T-cell (primary cell): ENCODE results near the gene RTRAF. TPM values are rescaled to one million over a fixed set of nuclear protein-coding genes. Genes with fewer than 3 reads are reported as not detected.
A peak's percentile ranks its signal among the peaks of the same experiment; 100 is the strongest.

Experiments used
- ATAC-seq, 4 experiments: fragments of 200-7000 bp in 3 of 4; fragments of 150-1000 bp in 1 of 4; cut with Tn5 transposase; replicated peaks in 1 of 4; 1 replicate in 3 of 4; 2 replicates in 1 of 4; pipeline ENCODE4 v1.10.0; 2021; ENCODE audit warnings: moderate library complexity in 3 of 4, mild to moderate bottlenecking in 2 of 4, moderate number of reproducible peaks in 1 of 4
- CTCF ChIA-PET, 2 donors: fragments of 300-600 bp; sonication (Branson Sonifier 250); formaldehyde crosslinking; loops; one replicate each; lab custom pipeline; 2022; ENCODE audit warnings: antibody characterized with exemption in 2 of 2; lab: Charles Lee
- POLR2A ChIA-PET, 2 donors: fragments of 300-600 bp; sonication (Branson Sonifier 250); formaldehyde crosslinking; loops; one replicate each; lab custom pipeline; 2022; ENCODE audit warnings: antibody characterized with exemption in 2 of 2; lab: Charles Lee
- DNase-seq, 35 experiments: peaks; one replicate each; pipeline versions ENCODE4 v3.0.0 to v3.0.0-alpha.2; 2013 to 2023
- H3K27ac ChIP-seq: one replicate; pipeline ENCODE4 v1.5.1; 2013; ENCODE audit warnings: low read length
- H3K27me3 ChIP-seq, 2 experiments: replicated peaks in 1 of 2; 1 replicate in 1 of 2; 2 replicates in 1 of 2; pipeline versions ENCODE4 v1.6.1 to v1.7.0; 2013; ENCODE audit warnings: low read length in 1 of 2, mixed read lengths in 1 of 2; ENCODE audit not compliant: control insufficient read depth in 2 of 2, insufficient read depth in 2 of 2; ENCODE audit errors: extremely low read depth in 1 of 2
- H3K36me3 ChIP-seq, 2 donors: 1 replicate in 1 of 2; 2 replicates in 1 of 2; pipeline versions ENCODE4 v1.6.1 to v1.7.0; 2013; ENCODE audit warnings: low read length in 1 of 2; ENCODE audit not compliant: control insufficient read depth in 2 of 2, insufficient read depth in 1 of 2; ENCODE audit errors: extremely low read depth in 1 of 2
- H3K4me1 ChIP-seq, 2 experiments: 1 replicate in 1 of 2; 2 replicates in 1 of 2; pipeline versions ENCODE4 v1.6.1 to v1.7.0; 2013; ENCODE audit warnings: low read length in 2 of 2, mixed read lengths in 1 of 2; ENCODE audit not compliant: insufficient read depth in 2 of 2, control insufficient read depth in 1 of 2; ENCODE audit errors: extremely low read depth in 1 of 2
- H3K4me3 ChIP-seq, 2 donors: 1 replicate in 1 of 2; 2 replicates in 1 of 2; pipeline versions ENCODE4 v1.5.1 to v1.7.0; 2013; ENCODE audit warnings: mild to moderate bottlenecking in 2 of 2, low read length in 1 of 2, moderate library complexity in 1 of 2; ENCODE audit not compliant: control insufficient read depth in 1 of 2; ENCODE audit errors: extremely low read depth in 1 of 2
- H3K9me3 ChIP-seq: 2 replicates; pipeline ENCODE4 v1.7.0; 2013
- H3K27ac Mint-ChIP-seq, 2 donors: one replicate each; pipeline ENCODE4 v1.8.0; 2020 to 2021; ENCODE audit warnings: mild to moderate bottlenecking in 2 of 2, mixed read lengths in 2 of 2
- H3K27me3 Mint-ChIP-seq, 2 donors: one replicate each; pipeline ENCODE4 v1.8.0; 2021 to 2022; ENCODE audit warnings: mixed read lengths in 2 of 2
- H3K36me3 Mint-ChIP-seq: one replicate; pipeline ENCODE4 v1.8.0; 2021; ENCODE audit warnings: mixed read lengths
- H3K4me1 Mint-ChIP-seq, 3 donors: one replicate each; pipeline ENCODE4 v1.8.0; 2020 to 2022; ENCODE audit warnings: mixed read lengths in 3 of 3, mild to moderate bottlenecking in 1 of 3
- H3K4me3 Mint-ChIP-seq, 3 donors: one replicate each; pipeline ENCODE4 v1.8.0; 2020 to 2022; ENCODE audit warnings: mild to moderate bottlenecking in 3 of 3, mixed read lengths in 3 of 3, moderate library complexity in 3 of 3
- H3K9me3 Mint-ChIP-seq, 3 donors: one replicate each; pipeline ENCODE4 v1.8.0; 2020 to 2022; ENCODE audit warnings: mixed read lengths in 3 of 3
- WGBS: methylation state at CpG from one replicate; pipeline ENCODE4 v1.1.5; 2013; ENCODE audit warnings: missing lambda C conversion rate; ENCODE audit not compliant: insufficient coverage; 5-methylcytosine and 5-hydroxymethylcytosine counted together
- total RNA-seq, 35 experiments: library from RNA in 6 of 35; stranded (reverse) in 6 of 35; fragments of 120-200 nt in 1 of 35; gene quantifications; one replicate each; pipeline versions ENCODE4 v1.2.1 to v1.2.4 and lab custom pipeline; 2013 to 2026

Gene RTRAF
- total RNA-seq: 100 to 1,000 TPM in 4 of 5 donors, 10 to 100 TPM in 1; 97.4 to 139 (median 110) TPM
- total RNA-seq (2013): 154 TPM
- 92.4 to 229 (median 120) reads per million in 29 experiments for total RNA-seq (lab: John Stamatoyannopoulos, UW)

GRCh38 chr14:51989293-51990234, at the start of gene RTRAF:
Gene RTRAF, plus strand, starts transcription at chr14:51989546. Its CDS starts 94 bp downstream, at chr14:51989640.
- H3K27ac ChIP-seq: peak within 1 kb of the TSS; percentile 85
- Mint-ChIP-seq H3K27me3 (no peaks in the 10 kb centered on the region), H3K4me1 (peaks cover 45 to 49% (median 47%) of the 10 kb centered on the region in 3 donors), H3K36me3 (peaks cover 12% of the 10 kb centered on the region), H3K27ac (peak within 1 kb of the TSS; percentile 88), H3K9me3 (no peaks in the 10 kb centered on the region), H3K4me3 (peak within 1 kb of the TSS; percentile 88 to 96 (median 90))
- DNase-seq (peak; percentile 69 to 97 (median 92)), ATAC-seq (peak; percentile 96 to 99 (median 98))
- under 1% methylated on average over 67 of the region's 72 CpGs for WGBS
- H3K27me3 ChIP-seq: no peaks in the 10 kb centered on the region
- H3K36me3 ChIP-seq: peaks cover 0 to 21% of the 10 kb centered on the region in 2 donors
- H3K9me3 ChIP-seq: no peaks in the 10 kb centered on the region
- H3K4me1 ChIP-seq: peaks cover 11 to 20% of the 10 kb centered on the region in 2 experiments
- H3K4me3 ChIP-seq: peak within 1 kb of the TSS; percentile 79 to 84
- ChIA-PET POLR2A (interaction anchor here in 1 of 2 donors (0.5 kb wide), 1 partner anchor 734 kb away, joined by 4 read pairs; no protein-coding TSS in a partner anchor), CTCF (no interaction called here)

GRCh38 chr14:51939755-51940301, 49.5 kb upstream of the RTRAF start:
- Histone ChIP-seq H3K9me3 (no peaks in the 10 kb centered on the region), H3K4me3 (no peak overlapping the region), H3K36me3 (peaks cover 3 to 21% of the 10 kb centered on the region in 2 donors), H3K27me3 (no peaks in the 10 kb centered on the region), H3K27ac (no peak overlapping the region), H3K4me1 (peaks cover 0 to 26% of the 10 kb centered on the region in 2 experiments)
- no peak for ATAC-seq
- H3K27ac Mint-ChIP-seq: peak overlapping the region; percentile 12 to 72
- H3K27me3 Mint-ChIP-seq: no peaks in the 10 kb centered on the region
- ChIA-PET CTCF (no interaction called here), POLR2A (no interaction called here)
- H3K4me3 Mint-ChIP-seq: no peak overlapping the region
- DNase-seq: no peak
- H3K4me1 Mint-ChIP-seq: peaks cover 47 to 72% (median 65%) of the 10 kb centered on the region in 3 donors
- H3K36me3 Mint-ChIP-seq: peaks cover 47% of the 10 kb centered on the region
- WGBS: 94% methylated on average over 7 of the region's 10 CpGs
- peaks cover 0 to 3% (median 0%) of the 10 kb centered on the region in 3 donors for H3K9me3 Mint-ChIP-seq

GRCh38 chr14:51942971-51943370, 46.4 kb upstream of the RTRAF start:
- no peak overlapping the region for H3K4me3 ChIP-seq
- ATAC-seq (no peak), DNase-seq (no peak)
- no peaks in the 10 kb centered on the region for H3K27me3 Mint-ChIP-seq
- no peak overlapping the region for H3K4me3 Mint-ChIP-seq
- ChIA-PET POLR2A (no interaction called here), CTCF (no interaction called here)
- peaks cover 7 to 10% (median 9%) of the 10 kb centered on the region in 3 donors for H3K9me3 Mint-ChIP-seq
- no peak overlapping the region for H3K27ac ChIP-seq
- H3K9me3 ChIP-seq: peaks cover 3% of the 10 kb centered on the region
- peaks cover 0 to 16% of the 10 kb centered on the region in 2 experiments for H3K4me1 ChIP-seq
- no peaks in the 10 kb centered on the region for H3K27me3 ChIP-seq
- peaks cover 3 to 19% of the 10 kb centered on the region in 2 donors for H3K36me3 ChIP-seq
- peaks cover 69% of the 10 kb centered on the region for H3K36me3 Mint-ChIP-seq
- WGBS: no CpG with 5 or more reads among the region's 2 CpGs
- H3K27ac Mint-ChIP-seq: peak overlapping the region; percentile 7 to 72
- peaks cover 48 to 74% (median 69%) of the 10 kb centered on the region in 3 donors for H3K4me1 Mint-ChIP-seq

- ChIA-PET POLR2A (no interaction called here), CTCF (no interaction called here)
- Mint-ChIP-seq H3K27ac (peak overlapping the region; percentile 17 to 26), H3K4me3 (no peak overlapping the region), H3K9me3 (peaks cover 5 to 10% (median 9%) of the 10 kb centered on the region in 3 donors), H3K4me1 (peaks cover 30 to 52% (median 49%) of the 10 kb centered on the region in 3 donors), H3K27me3 (no peaks in the 10 kb centered on the region), H3K36me3 (peaks cover 83% of the 10 kb centered on the region)
- Histone ChIP-seq H3K27me3 (no peaks in the 10 kb centered on the region), H3K4me3 (no peak overlapping the region), H3K9me3 (peaks cover 3% of the 10 kb centered on the region), H3K36me3 (peaks cover 0 to 58% of the 10 kb centered on the region in 2 donors), H3K4me1 (peaks cover 0 to 4% of the 10 kb centered on the region in 2 experiments), H3K27ac (no peak overlapping the region)
- DNase-seq (no peak), ATAC-seq (no peak)
- WGBS: no CpG with 5 or more reads among the region's 2 CpGs
Measured at GRCh38 chr14:51950007-51950406, 39.3 kb upstream of the RTRAF start.

GRCh38 chr14:51951656-51952055, 37.7 kb upstream of the RTRAF start:
- ATAC-seq (no peak), DNase-seq (no peak)
- Histone ChIP-seq H3K27me3 (no peaks in the 10 kb centered on the region), H3K9me3 (peaks cover 2% of the 10 kb centered on the region), H3K4me3 (no peak overlapping the region), H3K27ac (no peak overlapping the region), H3K36me3 (peaks cover 0 to 70% of the 10 kb centered on the region in 2 donors), H3K4me1 (peaks cover 0 to 4% of the 10 kb centered on the region in 2 experiments)
- Mint-ChIP-seq H3K36me3 (peaks cover 82% of the 10 kb centered on the region), H3K9me3 (peaks cover under 1 to 4% (median 3%) of the 10 kb centered on the region in 3 donors), H3K27ac (peak overlapping the region in 1 of 2 donors; percentile 61), H3K4me3 (no peak overlapping the region), H3K4me1 (peaks cover 21 to 40% (median 32%) of the 10 kb centered on the region in 3 donors), H3K27me3 (no peaks in the 10 kb centered on the region)
- CTCF ChIA-PET: interaction anchor here (0.6 to 1.3 kb wide), 5 partner anchors 19 to 333 kb away, joined by 3 to 9 read pairs (median 3); no protein-coding TSS in a partner anchor
- POLR2A ChIA-PET: interaction anchor here in 1 of 2 donors (0.5 to 0.6 kb wide), 2 partner anchors 16 to 27 kb away, joined by 3 to 5 read pairs; no protein-coding TSS in a partner anchor
- WGBS: no CpG with 5 or more reads among the region's 3 CpGs

GRCh38 chr14:51954031-51954430, 35.3 kb upstream of the RTRAF start:
- Mint-ChIP-seq H3K27me3 (no peaks in the 10 kb centered on the region), H3K27ac (peak overlapping the region; percentile 29 to 38), H3K4me3 (no peak overlapping the region), H3K9me3 (peaks cover 8 to 20% (median 10%) of the 10 kb centered on the region in 3 donors), H3K36me3 (peaks cover 94% of the 10 kb centered on the region), H3K4me1 (peaks cover 21 to 46% (median 41%) of the 10 kb centered on the region in 3 donors)
- Histone ChIP-seq H3K4me3 (no peak overlapping the region), H3K36me3 (peaks cover 0 to 91% of the 10 kb centered on the region in 2 donors), H3K4me1 (peaks cover 0 to 2% of the 10 kb centered on the region in 2 experiments), H3K9me3 (peaks cover 3% of the 10 kb centered on the region), H3K27me3 (no peaks in the 10 kb centered on the region), H3K27ac (no peak overlapping the region)
- WGBS: no CpG with 5 or more reads among the region's 2 CpGs
- no peak for DNase-seq
- ChIA-PET POLR2A (no interaction called here), CTCF (interaction anchor here (0.7 to 1.4 kb wide), 3 partner anchors 25 to 224 kb away, joined by 3 to 6 read pairs (median 5); no protein-coding TSS in a partner anchor)
- ATAC-seq: no peak
